IMR-90 (cell line): ENCODE measurements around the gene FPR2. TPM values are rescaled to one million over a fixed set of nuclear protein-coding genes. Genes with fewer than 3 reads are reported as not detected.

ENCODE experiments used
- ATAC-seq: fragments of 200-7000 bp; cut with Tn5 transposase; 2 replicates; pipeline ENCODE4 v1.9.1; 2020; ENCODE audit warnings: low read depth, mild to moderate bottlenecking, moderate library complexity
- Bru-seq: library from RNA; stranded (reverse); fragments of 400-500 nt; gene quantifications from one replicate; lab custom pipeline; 2021; lab: Mats Ljungman, UMichigan
- BruChase-seq, 2 experiments: library from RNA; stranded (reverse); fragments of 400-500 nt; gene quantifications; one replicate each; lab custom pipeline; 2021; lab: Mats Ljungman, UMichigan
- BruUV-seq: library from RNA; stranded (reverse); fragments of 400-500 nt; replicated peaks from 2 replicates; lab custom pipeline; 2021; lab: Mats Ljungman, UMichigan
- CTCF ChIA-PET: fragments of 300-600 bp; formaldehyde crosslinking; extraction: SDS; loops from one replicate; lab custom pipeline; 2021; ENCODE audit warnings: antibody characterized with exemption; lab: Yijun Ruan, JAX
- POLR2A ChIA-PET: fragments of 300-600 bp; sonication (Branson Sonifier 250); formaldehyde crosslinking; loops from one replicate; lab custom pipeline; 2022; ENCODE audit warnings: antibody characterized with exemption; ENCODE audit not compliant: unreplicated experiment; lab: Charles Lee
- DNase-seq: peaks from one replicate; pipeline ENCODE4 v3.0.0; 2013
- H2AFZ ChIP-seq: replicated peaks from 2 replicates; pipeline ENCODE3; 2013; ENCODE audit warnings: low read length, mild to moderate bottlenecking; ENCODE audit not compliant: poor library complexity
- H2AK5ac ChIP-seq: 2 replicates; pipeline ENCODE4 v1.6.1; 2013; ENCODE audit warnings: low read depth, low read length, inconsistent platforms
- H2AK9ac ChIP-seq: replicated peaks from 2 replicates; pipeline ENCODE3; 2013; ENCODE audit warnings: mild to moderate bottlenecking, low read depth, low read length, moderate library complexity; ENCODE audit not compliant: poor library complexity
- H2BK120ac ChIP-seq: 2 replicates; pipeline ENCODE4 v1.6.1; 2013; ENCODE audit warnings: low read depth, low read length, inconsistent platforms
- H2BK15ac ChIP-seq: 3 replicates; pipeline ENCODE4 v1.6.1; 2013; ENCODE audit warnings: low read depth, low read length, inconsistent platforms
- H2BK20ac ChIP-seq: 2 replicates; pipeline ENCODE4 v1.6.1; 2013; ENCODE audit warnings: low read depth, mild to moderate bottlenecking, inconsistent platforms, low read length, moderate library complexity
- H2BK5ac ChIP-seq: 2 replicates; pipeline ENCODE4 v1.6.1; 2013; ENCODE audit warnings: mild to moderate bottlenecking, low read depth, low read length, inconsistent platforms; ENCODE audit not compliant: poor library complexity, severe bottlenecking
- H3K14ac ChIP-seq: replicated peaks from 2 replicates; pipeline ENCODE4 v1.6.1; 2013; ENCODE audit warnings: low read depth, low read length, inconsistent platforms
- H3K18ac ChIP-seq: 2 replicates; pipeline ENCODE4 v1.6.1; 2013; ENCODE audit warnings: low read depth, low read length, control low read depth
- H3K23ac ChIP-seq: 2 replicates; pipeline ENCODE4 v1.6.1; 2013; ENCODE audit warnings: low read depth, low read length, inconsistent platforms
- H3K27ac ChIP-seq: 2 replicates; pipeline ENCODE4 v1.5.1; 2013; ENCODE audit warnings: mild to moderate bottlenecking, control low read depth, low read length; ENCODE audit not compliant: insufficient read depth
- H3K27me3 ChIP-seq: 2 replicates; pipeline ENCODE4 v1.6.1; 2013; ENCODE audit warnings: low read length; ENCODE audit not compliant: control insufficient read depth, insufficient read depth
- H3K36me3 ChIP-seq: 2 replicates; pipeline ENCODE4 v1.6.1; 2013; ENCODE audit warnings: low read length, mixed read lengths; ENCODE audit not compliant: control insufficient read depth, insufficient read depth
- H3K4ac ChIP-seq: 2 replicates; pipeline ENCODE4 v1.6.1; 2013; ENCODE audit warnings: low read depth, low read length, inconsistent platforms
- H3K4me1 ChIP-seq: 2 replicates; pipeline ENCODE4 v1.6.1; 2013; ENCODE audit warnings: low read length, mixed read lengths; ENCODE audit not compliant: control insufficient read depth, insufficient read depth
- H3K4me2 ChIP-seq: 2 replicates; pipeline ENCODE4 v1.6.1; 2013; ENCODE audit warnings: low read depth, mild to moderate bottlenecking, control low read depth, low read length, moderate library complexity
- H3K4me3 ChIP-seq: 2 replicates; pipeline ENCODE4 v1.5.1; 2013; ENCODE audit warnings: low read depth, mild to moderate bottlenecking, control low read depth, low read length, moderate library complexity; ENCODE audit not compliant: insufficient read depth
- H3K56ac ChIP-seq: 2 replicates; pipeline ENCODE4 v1.6.1; 2013; ENCODE audit warnings: low read length, inconsistent platforms; ENCODE audit not compliant: insufficient read depth; ENCODE audit errors: extremely low read depth
- H3K79me1 ChIP-seq, 2 experiments: 2 replicates each; pipeline ENCODE4 v1.6.1; 2013; ENCODE audit warnings: low read length in 2 of 2, inconsistent platforms in 1 of 2, low read depth in 1 of 2
- H3K9ac ChIP-seq: 2 replicates; pipeline ENCODE4 v1.6.1; 2013; ENCODE audit warnings: low read depth, low read length, control low read depth
- H3K9me1 ChIP-seq: 2 replicates; pipeline ENCODE4 v1.6.1; 2013; ENCODE audit warnings: low read length, inconsistent platforms; ENCODE audit not compliant: insufficient read depth
- H3K9me3 ChIP-seq: 2 replicates; pipeline ENCODE4 v1.6.1; 2013; ENCODE audit warnings: low read length; ENCODE audit not compliant: control insufficient read depth, insufficient read depth
- H4K20me1 ChIP-seq: 2 replicates; pipeline ENCODE4 v1.6.1; 2013; ENCODE audit warnings: low read length, inconsistent platforms; ENCODE audit not compliant: insufficient read depth
- H4K5ac ChIP-seq: 2 replicates; pipeline ENCODE4 v1.6.1; 2013; ENCODE audit warnings: mild to moderate bottlenecking, low read depth, low read length, control low read depth
- H4K8ac ChIP-seq, 2 experiments: 2 replicates each; pipeline ENCODE4 v1.6.1; 2013; ENCODE audit warnings: low read depth in 2 of 2, low read length in 2 of 2, control low read depth in 1 of 2, inconsistent platforms in 1 of 2
- H4K91ac ChIP-seq: 2 replicates; pipeline ENCODE4 v1.6.1; 2013; ENCODE audit warnings: low read depth, low read length, inconsistent platforms; ENCODE audit not compliant: insufficient read depth
- BHLHE40 ChIP-seq: fragments of 150-350 bp; IDR thresholded peaks from 2 replicates; pipeline ENCODE4 v1.6.1; 2016; ENCODE audit warnings: mild to moderate bottlenecking, low read depth, low read length
- CEBPB ChIP-seq: IDR thresholded peaks from 2 replicates; pipeline ENCODE4 v1.6.1; 2012; ENCODE audit warnings: low read depth, low read length, improper control_type of control experiment
- CHD1 ChIP-seq: IDR thresholded peaks from 2 replicates; pipeline ENCODE4 v1.6.1; 2012; ENCODE audit warnings: low read depth, low read length, improper control_type of control experiment
- MAFK ChIP-seq: IDR thresholded peaks from 2 replicates; pipeline ENCODE4 v1.6.1; 2012; ENCODE audit warnings: low read depth, low read length, improper control_type of control experiment
- MXI1 ChIP-seq: IDR thresholded peaks from 2 replicates; pipeline ENCODE4 v1.6.1; 2012; ENCODE audit warnings: low read depth, mild to moderate bottlenecking, low read length, moderate library complexity, borderline replicate concordance
- NFE2L2 ChIP-seq: fragments of 150-350 bp; IDR thresholded peaks from 2 replicates; pipeline ENCODE4 v1.6.1; 2016; ENCODE audit warnings: low read depth, mild to moderate bottlenecking, low read length
- POLR2A ChIP-seq: IDR thresholded peaks from 2 replicates; pipeline ENCODE4 v1.6.1; 2012; ENCODE audit warnings: mild to moderate bottlenecking, low read depth, low read length
- RFX5 ChIP-seq: IDR thresholded peaks from 2 replicates; pipeline ENCODE4 v1.8.0; 2012; ENCODE audit warnings: low read depth, mild to moderate bottlenecking, low read length, moderate library complexity
- USF2 ChIP-seq: fragments of 150-350 bp; IDR thresholded peaks from 2 replicates; pipeline ENCODE4 v1.6.1; 2017; ENCODE audit warnings: mild to moderate bottlenecking, antibody characterized with exemption, low read length, low read depth
- WGBS, 2 experiments: methylation state at CpG; one replicate each; pipeline versions ENCODE4 v1.1.5 to v1.1.7; 2013; ENCODE audit warnings: missing lambda C conversion rate in 2 of 2; ENCODE audit not compliant: insufficient read length in 1 of 2; ENCODE audit errors: extremely low coverage in 2 of 2; 5-methylcytosine and 5-hydroxymethylcytosine counted together
- dilution Hi-C: fragments of 300-500 bp; cut with HindIII; formaldehyde crosslinking; loops from one replicate; pipeline ENCODE4 v1.14.3; 2018; ENCODE audit warnings: low sequenced_read_pairs; ENCODE audit not compliant: unreplicated experiment
- in situ Hi-C: fragments of 300-500 bp; cut with MboI; formaldehyde crosslinking; loops from 3 replicates; pipeline ENCODE4 v1.14.3; 2019; ENCODE audit warnings: low sequenced_read_pairs, inconsistent platforms, mixed read lengths
- intact Hi-C: fragments of 100-400 bp; cut with micrococcal nuclease; formaldehyde crosslinking; loops from 2 replicates; pipeline ENCODE4 v1.10.0; 2022
- long read RNA-seq: library from polyadenylated mRNA; unstranded; transcript quantifications from one replicate; pipeline ENCODE4 v2.0.0, GENCODE V29; 2021; ENCODE audit not compliant: unreplicated experiment
- polyA plus RNA-seq, 3 experiments: library from polyadenylated mRNA; depleted of rRNA; stranded (reverse); fragments of >200 nt; gene quantifications; 2 replicates each; pipeline ENCODE4 v1.2.3, GENCODE V29; 2012; ENCODE audit warnings: low replicate concordance in 1 of 3
- total RNA-seq: library from RNA; depleted of rRNA; stranded (reverse); fragments of >200 nt; gene quantifications from 2 replicates; pipeline ENCODE4 v1.2.3, GENCODE V29; 2012; rRNA removed

Gene FPR2
- total RNA-seq (not detected in 2 replicates), polyA plus RNA-seq (2012; rRNA removed) (not detected in 2 replicates), Bru-seq, nascent RNA (not detected), BruChase-seq, experiment 1, labeled RNA remaining after a 6-hour chase (percentile 11 among the genes with signal in this experiment), BruChase-seq, experiment 2, labeled RNA remaining after a 2-hour chase (not detected)
- polyA plus RNA-seq (2012; cell fraction: cytosol; rRNA removed) = not detected in 2 replicates
- polyA plus RNA-seq (2012; cell fraction: nucleus; rRNA removed; ENCODE audit: low replicate concordance) = not detected in 2 replicates
- long read RNA-seq = 0 reads

GRCh38 chr19:51760697-51761356 is at the start of gene FPR2:
Gene FPR2 (plus strand): TSS chr19:51761180. CDS start chr19:51768659, 7,479 bp downstream.
- no peak within 1 kb of the TSS for H3K9ac ChIP-seq
- H3K4ac ChIP-seq = no peak within 1 kb of the TSS
- no peak within 1 kb of the TSS for H2BK20ac ChIP-seq
- H4K5ac ChIP-seq = no peak within 1 kb of the TSS
- H3K27me3 ChIP-seq = no peaks in the 10 kb centered on the region
- H2AFZ ChIP-seq = no peak within 1 kb of the TSS
- H3K4me2 ChIP-seq = no peak within 1 kb of the TSS
- H2BK15ac ChIP-seq = no peak within 1 kb of the TSS
- no peaks in the 10 kb centered on the region for H3K36me3 ChIP-seq
- no peak within 1 kb of the TSS for H4K91ac ChIP-seq
- DNase-seq = no peak
- ChIA-PET CTCF (no interaction called here), POLR2A (no interaction called here)
- H4K20me1 ChIP-seq = no peaks in the 10 kb centered on the region
- no peak within 1 kb of the TSS for H4K8ac ChIP-seq
- H3K4me3 ChIP-seq = no peak within 1 kb of the TSS
- peaks cover 1% of the 10 kb centered on the region; the same call in 1 of the 2 replicates for H3K9me3 ChIP-seq
- no peak within 1 kb of the TSS for H3K56ac ChIP-seq
- no peak for TF ChIP-seq USF2
- no peak for TF ChIP-seq MXI1
- no peak for TF ChIP-seq RFX5
- TF ChIP-seq MAFK = no peak
- no peak for TF ChIP-seq CEBPB
- no peak for TF ChIP-seq BHLHE40
- no peak for TF ChIP-seq NFE2L2
- no peak for TF ChIP-seq POLR2A
- TF ChIP-seq CHD1 = no peak
- in situ Hi-C loops = no loop called here
- 83% methylated on average over 2 of the region's 8 CpGs; no CpG with 5 or more reads in 1 of the 2 experiments for WGBS, 2 experiments
- H2AK5ac ChIP-seq = no peak within 1 kb of the TSS
- no peak within 1 kb of the TSS for H3K14ac ChIP-seq
- H3K23ac ChIP-seq = no peak within 1 kb of the TSS
- H3K79me1 ChIP-seq = no peaks in the 10 kb centered on the region
- no peak within 1 kb of the TSS for H3K18ac ChIP-seq
- dilution Hi-C loops = no loop called here
- H3K27ac ChIP-seq = no peak within 1 kb of the TSS
- no peak within 1 kb of the TSS for H2AK9ac ChIP-seq
- no peak for ATAC-seq
- BruUV-seq = no TSS peak
- no peak within 1 kb of the TSS for H2BK5ac ChIP-seq
- no peaks in the 10 kb centered on the region for H3K9me1 ChIP-seq
- intact Hi-C loops = no loop called here
- no peaks in the 10 kb centered on the region for H3K4me1 ChIP-seq
- H2BK120ac ChIP-seq = no peak within 1 kb of the TSS
